ENCODE results near the gene ARSB. TPM values are rescaled to one million over a fixed set of nuclear protein-coding genes. Genes with fewer than 3 reads are reported as not detected.

ARSB gene
- total RNA-seq, 1 donor: 38.4 TPM

- H4K20me1 ChIP-seq (ENCODE audit: insufficient read depth, low read length): no peaks in the 10 kb centered on the region
- no peak overlapping the region for H3K4me3 ChIP-seq (ENCODE audit: insufficient read depth, low read length)
- H3K36me3 ChIP-seq (ENCODE audit: insufficient read depth, low read length): no peaks in the 10 kb centered on the region
- H3K27me3 ChIP-seq (ENCODE audit: insufficient read depth, low read length): no peaks in the 10 kb centered on the region
- no peak for DNase-seq (ENCODE audit: insufficient read length, low spot score, missing footprints)
- peaks cover 10% of the 10 kb centered on the region for H3K4me1 ChIP-seq (ENCODE audit: insufficient read depth, low read length)
- H3K27ac ChIP-seq (ENCODE audit: low read depth, low read length): no peak overlapping the region
- TF ChIP-seq CTCF (IDR thresholded peaks at IDR 0.05; ENCODE audit: extremely low read depth, low read depth, low read length): no peak
- no peaks in the 10 kb centered on the region for H3K9me3 ChIP-seq (ENCODE audit: low read depth, low read length)
- no peak overlapping the region for H2AFZ ChIP-seq (ENCODE audit: low read length)
- no peak overlapping the region for H3K4me2 ChIP-seq (ENCODE audit: insufficient read depth, low read length)
- no peaks in the 10 kb centered on the region for H3K79me2 ChIP-seq (ENCODE audit: insufficient read depth, low read length)
Observed at GRCh38 chr5:78997090-78997489, 12.0 kb upstream of the ARSB start.

GRCh38 chr5:78995521-78996007 lies 10.5 kb upstream of the ARSB start:
- Histone ChIP-seq H3K4me3 (ENCODE audit: insufficient read depth, low read length) (no peak overlapping the region), H3K4me2 (ENCODE audit: insufficient read depth, low read length) (no peak overlapping the region), H3K9me3 (ENCODE audit: low read depth, low read length) (no peaks in the 10 kb centered on the region), H2AFZ (ENCODE audit: low read length) (no peak overlapping the region), H3K4me1 (ENCODE audit: insufficient read depth, low read length) (no peaks in the 10 kb centered on the region), H3K27ac (ENCODE audit: low read depth, low read length) (no peak overlapping the region), H3K27me3 (ENCODE audit: insufficient read depth, low read length) (no peaks in the 10 kb centered on the region), H3K36me3 (ENCODE audit: insufficient read depth, low read length) (no peaks in the 10 kb centered on the region), H3K79me2 (ENCODE audit: insufficient read depth, low read length) (no peaks in the 10 kb centered on the region), H4K20me1 (ENCODE audit: insufficient read depth, low read length) (no peaks in the 10 kb centered on the region)
- no peak for DNase-seq (ENCODE audit: insufficient read length, low spot score, missing footprints)
- TF ChIP-seq CTCF (IDR thresholded peaks at IDR 0.05; ENCODE audit: extremely low read depth, low read depth, low read length): no peak

GRCh38 chr5:78993165-78993564 lies 8.1 kb upstream of the ARSB start:
- Histone ChIP-seq H3K36me3 (ENCODE audit: insufficient read depth, low read length) (no peaks in the 10 kb centered on the region), H3K79me2 (ENCODE audit: insufficient read depth, low read length) (no peaks in the 10 kb centered on the region), H3K9me3 (ENCODE audit: low read depth, low read length) (no peaks in the 10 kb centered on the region), H3K27me3 (ENCODE audit: insufficient read depth, low read length) (no peaks in the 10 kb centered on the region), H3K4me1 (ENCODE audit: insufficient read depth, low read length) (no peaks in the 10 kb centered on the region), H2AFZ (ENCODE audit: low read length) (no peak overlapping the region), H3K27ac (ENCODE audit: low read depth, low read length) (no peak overlapping the region), H3K4me3 (ENCODE audit: insufficient read depth, low read length) (no peak overlapping the region), H4K20me1 (ENCODE audit: insufficient read depth, low read length) (no peaks in the 10 kb centered on the region), H3K4me2 (ENCODE audit: insufficient read depth, low read length) (no peak overlapping the region)
- DNase-seq (ENCODE audit: insufficient read length, low spot score, missing footprints): no peak
- no peak for TF ChIP-seq CTCF (IDR thresholded peaks at IDR 0.05; ENCODE audit: extremely low read depth, low read depth, low read length)

GRCh38 chr5:78992146-78992545 lies 7.0 kb upstream of the ARSB start:
- no peak overlapping the region for H3K27ac ChIP-seq (ENCODE audit: low read depth, low read length)
- no peak for DNase-seq (ENCODE audit: insufficient read length, low spot score, missing footprints)
- no peaks in the 10 kb centered on the region for H3K27me3 ChIP-seq (ENCODE audit: insufficient read depth, low read length)
- no peak overlapping the region for H3K4me2 ChIP-seq (ENCODE audit: insufficient read depth, low read length)
- H3K36me3 ChIP-seq (ENCODE audit: insufficient read depth, low read length): no peaks in the 10 kb centered on the region
- no peaks in the 10 kb centered on the region for H3K79me2 ChIP-seq (ENCODE audit: insufficient read depth, low read length)
- no peak overlapping the region for H3K4me3 ChIP-seq (ENCODE audit: insufficient read depth, low read length)
- H2AFZ ChIP-seq (ENCODE audit: low read length): no peak overlapping the region
- no peaks in the 10 kb centered on the region for H4K20me1 ChIP-seq (ENCODE audit: insufficient read depth, low read length)
- no peak for TF ChIP-seq CTCF (IDR thresholded peaks at IDR 0.05; ENCODE audit: extremely low read depth, low read depth, low read length)
- no peaks in the 10 kb centered on the region for H3K4me1 ChIP-seq (ENCODE audit: insufficient read depth, low read length)
- H3K9me3 ChIP-seq (ENCODE audit: low read depth, low read length): no peaks in the 10 kb centered on the region
